Stimulated activated CD4-positive, alpha-beta T cell treated with anti-CD3 and anti-CD28 coated beads, TNF-alpha, amount 100 ng/mL, for 24 hours (primary cell): ENCODE data around the gene MTCP1.

Source experiments
- DNase-seq, 3 experiments: peaks; one replicate each; pipeline ENCODE4 v3.0.0-alpha.2; 2020; ENCODE audit warnings: low read depth in 3 of 3

MTCP1 gene

DNA sequence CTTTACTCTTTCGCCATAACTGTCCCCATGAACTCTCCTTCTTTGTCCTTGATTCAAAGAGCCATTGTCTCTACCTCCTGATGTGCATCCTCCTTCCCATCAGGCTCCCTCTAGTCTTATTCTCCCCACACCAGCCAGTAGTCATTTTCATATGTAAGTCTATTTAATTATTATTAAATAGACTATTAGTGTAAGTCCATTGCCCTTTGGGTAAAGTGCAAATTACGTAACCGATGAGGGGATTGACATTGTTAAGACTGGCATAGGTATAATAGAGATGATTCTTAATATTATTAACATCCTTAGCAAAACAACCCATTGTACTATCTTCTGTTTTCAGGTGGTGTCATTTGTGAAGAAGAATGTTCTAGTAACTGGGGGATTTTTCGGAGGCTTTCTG is 16.7 kb downstream of the MTCP1 start:
- no peak for DNase-seq

DNA sequence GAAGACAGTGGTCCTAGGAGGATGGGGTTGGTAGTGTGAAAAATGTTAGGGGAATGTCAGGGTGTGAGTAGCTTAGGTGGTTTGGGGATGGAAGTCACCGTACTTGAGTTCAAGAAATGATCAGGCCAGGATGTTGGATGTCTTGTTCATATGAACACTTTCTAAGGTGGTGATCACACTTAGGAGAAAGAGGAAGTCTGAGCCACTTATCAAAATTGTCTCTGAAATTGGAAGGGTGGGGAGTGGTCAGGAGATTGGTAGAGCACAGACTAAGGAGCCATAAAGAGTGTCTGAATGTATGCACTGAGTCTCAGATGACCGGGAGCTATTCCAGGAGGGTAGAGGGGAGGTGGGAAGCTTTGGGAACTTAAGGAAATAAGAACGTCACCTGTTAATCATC is 17.3 kb downstream of the MTCP1 start:
- no peak for DNase-seq

DNA sequence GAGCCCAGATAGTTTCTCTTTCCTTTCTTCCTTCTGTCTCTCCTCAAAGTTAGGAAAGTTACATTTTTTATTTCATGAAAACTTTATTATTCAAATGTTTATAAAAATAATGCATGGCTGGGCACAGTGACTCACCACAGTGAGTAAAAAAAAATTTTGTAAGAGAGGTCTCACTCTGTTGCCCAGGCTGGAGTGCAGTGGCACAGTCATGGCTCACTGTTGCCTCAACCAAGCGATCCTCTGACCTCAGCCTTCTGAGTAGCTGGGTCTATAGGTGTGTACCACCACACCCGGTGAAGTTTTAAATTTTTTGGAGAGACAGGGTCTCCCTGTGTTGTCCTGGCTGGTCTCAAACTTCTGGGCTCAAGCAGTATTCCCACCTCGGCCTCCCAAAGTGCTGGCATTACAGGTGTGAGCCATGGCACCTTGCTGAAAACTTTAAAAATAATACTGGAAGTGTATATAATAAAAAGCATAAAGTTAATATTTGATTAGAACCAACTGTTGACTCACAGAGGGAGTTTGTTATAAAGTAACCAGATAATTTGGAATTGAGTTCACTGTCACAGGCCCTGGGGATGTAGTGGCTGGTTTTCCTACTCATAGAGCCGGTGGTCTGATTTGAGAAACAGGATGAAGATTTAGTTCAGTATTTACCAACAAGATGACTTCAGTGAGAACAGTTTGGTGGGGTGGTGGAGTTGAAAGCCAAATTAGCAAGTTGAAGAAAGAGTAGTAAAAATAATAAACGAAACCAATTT is 18.0 kb downstream of the MTCP1 start:
- no peak for DNase-seq

DNA sequence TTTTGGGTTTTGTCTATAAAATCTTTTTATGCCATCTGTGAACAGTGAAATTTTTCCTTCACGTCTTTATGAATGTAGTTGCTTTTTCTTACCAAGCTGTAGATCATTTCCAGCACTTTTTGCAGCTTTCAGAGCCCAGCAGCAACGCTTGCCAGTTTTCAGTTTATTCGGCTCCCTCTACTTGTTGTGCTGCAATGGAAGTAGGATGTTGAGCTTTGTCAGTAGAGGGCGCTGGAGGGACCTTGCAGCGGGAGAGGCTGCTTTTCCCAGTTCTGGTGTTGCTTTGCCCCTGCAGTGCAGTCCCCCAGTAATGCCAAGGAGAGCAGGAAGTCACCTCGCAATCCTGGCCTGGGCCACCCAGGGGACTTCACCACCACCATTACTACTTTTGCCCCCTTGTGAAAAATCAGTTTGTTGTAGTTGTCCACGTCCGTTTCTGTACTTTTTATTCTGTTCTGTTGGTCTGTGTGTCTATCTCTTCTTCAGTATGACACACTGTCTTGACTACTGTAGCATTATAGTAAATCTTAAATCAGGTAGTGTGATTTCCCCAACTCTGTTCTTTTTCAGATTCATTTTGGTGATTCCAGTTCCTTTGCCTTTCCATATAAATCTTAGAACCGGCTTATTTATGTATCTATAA is 21.8 kb downstream of the MTCP1 start:
- no peak for DNase-seq

DNA sequence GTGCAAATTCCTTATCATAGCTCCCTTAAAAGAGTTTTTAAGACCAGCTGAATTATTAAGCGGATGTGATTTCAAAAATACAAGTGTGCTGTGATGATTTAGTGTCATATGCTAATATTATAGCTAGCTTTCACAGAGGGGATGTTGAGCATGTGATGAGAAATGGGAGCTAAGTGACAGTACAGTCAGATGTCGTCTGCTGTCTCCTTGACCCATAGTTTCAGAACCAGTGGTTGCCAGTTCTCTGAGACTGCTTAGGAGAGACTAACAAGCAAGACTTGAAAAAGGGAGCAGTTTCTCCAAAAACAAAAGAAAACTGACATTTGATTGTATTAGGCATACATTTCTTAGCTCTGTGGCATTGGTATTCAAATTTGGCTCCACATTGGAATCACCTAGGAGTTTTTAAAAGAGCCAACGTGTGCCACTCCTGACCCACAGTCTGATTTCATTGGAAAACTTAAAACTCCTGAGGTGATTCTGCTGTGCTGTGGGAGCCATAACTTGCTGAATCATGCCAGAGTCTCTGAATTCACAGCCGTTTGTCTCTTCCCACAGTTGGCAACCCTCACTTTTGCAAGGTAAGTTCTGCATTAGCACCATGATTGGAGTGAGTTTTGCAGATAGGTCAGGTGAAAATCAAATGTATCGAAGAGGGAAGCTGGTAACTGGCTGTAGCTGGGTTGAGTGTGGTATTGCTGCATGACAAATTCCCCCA is 24.0 kb downstream of the MTCP1 start:
- DNase-seq = no peak

DNA sequence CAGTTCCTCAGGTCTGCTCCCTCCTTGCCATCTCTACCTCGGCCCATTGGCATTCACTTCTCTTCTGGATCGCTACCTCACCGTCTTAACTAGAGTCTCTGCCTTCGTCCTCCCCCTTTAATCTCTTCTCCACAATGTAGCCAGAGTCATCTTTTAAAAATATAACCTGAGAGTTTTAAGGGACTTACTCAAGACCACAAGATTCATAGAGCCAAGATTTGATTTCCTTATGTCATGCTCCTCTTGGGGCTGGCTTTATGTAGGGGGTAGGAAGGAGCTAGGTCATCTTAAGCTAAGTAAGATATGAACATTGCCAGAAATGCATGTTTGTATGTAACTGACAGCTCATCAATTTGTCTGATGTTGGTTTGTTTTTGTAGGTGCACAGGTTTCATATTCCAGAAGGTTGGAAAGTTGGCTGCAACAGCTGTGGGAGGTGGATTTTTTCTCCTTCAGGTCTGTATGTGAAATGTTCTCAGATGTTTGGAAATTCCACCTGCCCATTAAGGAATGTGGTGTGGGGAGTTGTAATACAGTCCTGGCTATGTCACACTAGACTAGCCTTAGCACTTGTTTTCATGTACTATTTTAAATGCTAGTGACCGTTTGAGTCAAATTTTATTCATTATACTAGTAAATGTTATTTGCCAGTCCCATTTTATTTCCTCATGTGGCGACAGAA is 24.7 kb downstream of the MTCP1 start:
- DNase-seq = no peak

DNA sequence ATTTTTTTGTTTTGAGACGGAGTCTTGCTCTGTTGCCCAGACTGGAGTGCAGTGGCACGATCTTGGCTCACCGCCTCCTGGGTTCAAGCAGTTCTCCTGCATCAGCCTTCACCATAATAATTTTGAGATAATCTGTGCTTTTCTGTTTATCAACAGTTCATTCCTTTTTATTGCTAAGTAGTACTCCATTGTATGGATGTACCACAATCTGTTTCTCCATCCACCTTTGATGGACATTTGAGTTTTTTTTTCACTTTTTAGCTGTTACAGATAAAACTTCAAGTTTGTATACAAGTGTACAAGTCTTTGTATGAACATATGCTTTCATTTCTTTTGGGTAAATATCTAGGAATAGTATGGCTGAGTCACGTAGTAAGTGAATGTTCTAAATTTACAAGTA is 35.2 kb downstream of the MTCP1 start:
- no peak for DNase-seq

DNA sequence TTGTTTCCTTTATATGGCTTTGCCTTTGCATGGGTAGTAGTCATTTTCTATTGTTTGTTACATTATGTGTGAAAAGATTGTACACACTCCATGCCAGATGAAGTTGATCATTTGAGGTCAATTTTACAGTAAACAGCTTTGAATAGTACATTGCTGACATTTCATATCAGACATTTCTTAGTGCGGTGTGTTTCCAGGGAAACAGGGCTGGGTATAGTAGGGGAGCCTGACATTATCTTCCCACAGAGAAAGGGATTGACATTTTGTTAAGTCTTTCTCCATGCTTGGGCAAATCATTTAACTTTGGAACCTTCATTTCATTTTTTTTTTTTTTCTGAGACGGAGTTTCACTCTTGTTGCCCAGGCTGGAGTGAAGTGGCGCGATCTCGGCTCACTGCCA is 39.3 kb downstream of the MTCP1 start:
- DNase-seq = no peak

DNA sequence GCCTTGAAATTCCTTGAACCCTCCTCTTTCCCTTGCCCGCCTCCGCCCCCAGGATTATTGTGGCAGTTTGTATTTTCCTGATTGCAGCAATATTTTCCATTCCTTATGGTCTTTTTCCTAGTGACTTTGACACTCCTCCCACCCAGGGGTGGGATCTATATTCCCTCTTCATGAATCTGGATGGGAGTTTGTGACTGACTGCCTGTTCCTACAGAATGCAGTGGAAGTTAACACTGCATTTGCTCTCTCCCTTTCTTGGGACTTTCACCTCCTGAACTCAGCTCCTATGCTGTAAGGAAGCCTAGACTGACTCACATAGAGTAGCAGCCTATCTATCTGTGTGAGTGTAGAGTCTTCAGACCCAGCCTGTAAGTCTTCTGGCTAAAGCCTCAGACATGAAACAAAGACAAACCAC is 42.1 kb downstream of the MTCP1 start:
- no peak for DNase-seq

DNA sequence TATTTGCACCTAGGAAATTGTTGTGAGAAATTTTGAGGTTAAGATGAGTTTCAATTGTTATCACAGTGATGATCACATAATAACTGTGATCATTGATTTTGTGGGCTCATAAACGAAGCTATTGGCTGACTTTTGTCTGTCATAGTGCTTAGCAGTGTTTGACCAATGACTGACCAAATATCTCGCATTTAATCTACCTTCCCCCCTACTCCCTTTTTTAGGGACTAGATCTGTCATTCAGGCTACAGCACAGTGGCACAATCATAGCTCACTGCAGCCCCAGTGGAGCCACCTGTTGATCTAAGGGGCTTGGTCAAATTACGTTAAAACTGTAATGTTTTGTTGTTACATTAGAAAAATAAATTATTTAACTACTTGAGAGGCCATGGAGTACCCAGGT is 42.8 kb downstream of the MTCP1 start:
- DNase-seq = no peak

DNA sequence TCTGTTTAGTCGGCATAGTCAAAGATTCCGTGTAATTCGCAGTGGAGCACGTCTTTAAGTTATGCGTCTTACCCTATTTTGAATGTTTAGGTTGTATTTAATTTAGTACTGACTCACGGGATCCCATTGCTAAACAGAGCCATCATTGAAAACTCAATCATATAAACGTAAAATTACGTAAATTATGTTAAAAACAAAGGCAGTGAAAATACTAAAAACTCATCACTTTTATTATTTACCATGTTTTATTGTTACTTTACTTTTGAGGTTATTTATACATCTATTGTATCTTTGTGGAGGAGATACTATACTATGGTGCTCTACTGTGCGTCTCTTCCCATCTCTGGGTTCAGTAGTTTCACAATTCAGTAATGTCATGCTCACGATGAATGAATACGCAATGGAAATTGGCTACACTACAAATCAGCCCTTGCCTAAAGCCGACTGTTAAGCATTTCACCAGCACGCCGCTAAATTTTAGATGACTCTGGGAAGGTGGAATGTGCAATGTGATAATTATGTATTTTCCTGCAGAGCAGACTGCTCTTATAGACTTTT is 43.3 kb downstream of the MTCP1 start:
- DNase-seq = no peak

DNA sequence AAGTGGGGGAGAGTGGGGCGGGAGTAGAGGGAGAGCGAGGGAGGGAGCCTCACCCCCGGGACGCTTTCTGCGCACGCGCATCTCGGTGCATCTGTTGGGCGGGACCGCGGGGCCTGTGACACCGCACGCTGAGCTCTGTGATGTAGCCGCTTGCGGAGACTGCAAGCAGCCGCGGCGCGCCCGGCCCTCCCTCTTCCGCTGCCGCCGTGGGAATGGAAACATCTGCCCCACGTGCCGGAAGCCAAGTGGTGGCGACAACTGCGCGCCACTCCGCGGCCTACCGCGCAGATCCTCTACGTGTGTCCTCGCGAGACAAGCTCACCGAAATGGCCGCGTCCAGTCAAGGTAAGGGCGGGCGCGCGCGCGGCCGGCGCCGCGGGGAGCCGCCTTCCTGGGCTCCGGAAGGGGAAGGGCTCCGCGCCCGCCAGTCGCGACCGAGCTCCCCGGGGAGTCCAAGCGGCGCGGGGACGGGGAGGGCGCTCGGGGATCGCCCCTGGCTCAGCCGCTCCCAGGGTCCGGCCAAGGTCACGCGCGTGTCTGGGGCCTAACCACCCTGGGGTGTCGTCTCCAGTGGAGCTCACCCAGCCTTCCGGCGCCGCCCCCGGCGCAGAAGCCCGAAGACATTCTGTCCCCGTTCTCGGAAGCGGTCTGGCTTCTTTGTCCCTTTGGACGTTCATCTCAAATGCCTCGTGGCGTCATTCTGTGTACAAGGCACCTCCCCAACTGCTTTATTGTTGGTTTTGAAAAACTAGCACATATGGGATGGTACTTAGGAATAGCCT is 44.0 kb downstream of the MTCP1 start, which contains the start of gene FUNDC2:
Gene FUNDC2 (plus strand): TSS at position 118 of the 782 bp plus-strand sequence. CDS start 95 bp downstream, at position 213.
- peak; percentile 77 to 91 (median 83) for DNase-seq

DNA sequence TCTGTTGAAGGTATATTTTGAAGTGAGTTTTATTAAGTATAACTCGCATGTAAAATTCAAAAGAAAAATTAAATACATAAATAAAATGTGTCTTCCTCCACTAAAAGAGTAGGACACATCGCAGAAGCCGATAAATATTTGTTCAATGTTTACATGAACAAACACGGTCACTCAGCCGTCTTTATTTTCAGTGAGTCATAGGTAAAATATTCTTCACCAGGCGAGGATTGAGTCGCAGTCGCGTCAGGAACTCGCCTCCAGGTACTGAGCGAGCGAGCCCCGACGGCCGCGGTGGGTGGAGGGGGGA is 44.6 kb downstream of the MTCP1 start:
- no peak for DNase-seq

DNA sequence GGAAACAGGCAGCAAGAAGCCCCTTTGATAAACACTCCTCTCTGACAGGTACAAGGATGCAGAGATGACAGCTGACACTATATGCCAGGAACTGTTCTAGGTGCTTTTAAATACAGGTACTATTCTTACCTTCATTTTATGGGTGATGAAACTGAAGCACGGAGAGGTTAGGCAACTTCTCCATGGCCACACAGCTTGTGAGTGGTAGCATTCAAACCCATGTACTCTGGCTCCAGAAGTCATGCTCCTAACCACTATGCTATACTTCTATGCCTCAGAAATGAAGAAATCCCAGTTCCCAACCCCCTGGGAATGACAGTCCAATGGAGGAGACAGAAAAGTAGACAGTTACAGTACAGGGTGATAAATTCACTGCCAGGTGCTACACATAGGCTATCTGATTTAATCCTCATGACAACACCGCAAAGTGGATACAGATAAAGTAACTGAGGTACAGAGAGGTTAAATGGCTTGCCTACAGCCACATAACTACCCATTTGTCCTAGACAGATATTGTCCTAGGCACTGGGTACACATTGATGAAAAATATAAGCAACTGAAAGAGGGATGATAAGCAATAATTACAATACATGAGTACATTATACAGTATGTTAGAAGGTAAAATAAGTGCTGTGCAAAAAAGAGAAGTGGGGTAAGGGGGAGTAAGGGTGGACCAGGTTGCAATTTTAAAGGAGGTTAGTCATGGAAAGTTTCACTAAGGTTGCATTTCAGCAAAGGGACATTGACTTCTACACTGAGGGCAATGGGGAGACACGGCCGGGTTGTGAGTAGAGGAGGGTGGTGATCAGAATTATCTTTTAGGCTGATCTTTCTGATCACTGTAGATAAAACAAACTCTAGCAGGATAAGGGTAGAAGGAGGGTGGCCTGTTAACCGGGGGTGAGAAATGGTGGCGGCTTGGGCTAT is 46.8 kb downstream of the MTCP1 start:
- no peak for DNase-seq

DNA sequence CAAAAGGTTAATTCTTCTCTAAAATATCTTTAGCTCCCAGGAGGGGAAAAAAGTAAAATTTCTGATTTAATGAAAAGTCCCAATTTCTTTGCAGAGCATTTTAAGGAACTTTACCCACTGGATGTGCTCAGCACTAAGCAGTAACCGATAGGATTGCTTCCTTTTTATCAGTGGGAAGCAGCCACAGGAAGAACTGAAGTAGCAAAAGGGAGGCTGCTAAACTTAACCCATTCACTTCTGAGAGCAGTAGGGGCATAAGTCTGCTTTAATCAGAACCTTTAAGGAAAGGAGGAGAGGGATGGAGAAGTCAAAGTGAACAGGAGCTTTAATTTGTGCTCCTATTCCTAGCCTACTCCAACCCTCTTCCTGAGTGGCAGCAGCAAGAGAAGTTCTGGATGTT is 48.4 kb downstream of the MTCP1 start, which contains the start of gene F8:
Gene F8 (minus strand): TSS at position 139 of the 400 bp plus-strand sequence. CDS start 171 bp downstream, outside the sequence.
- no peak for DNase-seq

DNA sequence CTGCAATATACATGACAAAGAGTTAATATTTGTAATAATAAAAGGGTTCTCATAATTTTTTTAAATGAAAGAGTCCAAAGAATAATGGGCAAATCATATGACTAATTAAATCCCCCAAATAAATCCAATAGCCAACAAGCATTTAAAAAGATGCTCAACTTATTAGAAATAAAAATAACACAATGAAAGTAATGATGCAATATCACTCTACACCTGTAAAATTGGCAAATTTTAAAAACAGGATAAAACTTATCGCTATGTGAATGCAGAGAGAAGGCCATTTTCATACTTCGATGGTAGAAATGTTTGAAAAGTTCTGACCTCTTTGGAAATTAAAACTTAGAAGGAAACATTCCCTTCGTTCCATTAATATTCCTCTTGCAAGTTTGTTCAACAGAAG is 50.3 kb downstream of the MTCP1 start:
- no peak for DNase-seq
